HG03432 (cell line): ENCODE measurements around the gene SPINK2.
A peak's percentile ranks its signal among the peaks of the same experiment; 100 is the strongest.

Experiments
- ATAC-seq: cut with Tn5 transposase; IDR thresholded peaks from one replicate; pipeline ENCODE4 v1.9.1; 2021; ENCODE audit warnings: mild to moderate bottlenecking, moderate library complexity; ENCODE audit not compliant: unreplicated experiment

Gene SPINK2

DNA sequence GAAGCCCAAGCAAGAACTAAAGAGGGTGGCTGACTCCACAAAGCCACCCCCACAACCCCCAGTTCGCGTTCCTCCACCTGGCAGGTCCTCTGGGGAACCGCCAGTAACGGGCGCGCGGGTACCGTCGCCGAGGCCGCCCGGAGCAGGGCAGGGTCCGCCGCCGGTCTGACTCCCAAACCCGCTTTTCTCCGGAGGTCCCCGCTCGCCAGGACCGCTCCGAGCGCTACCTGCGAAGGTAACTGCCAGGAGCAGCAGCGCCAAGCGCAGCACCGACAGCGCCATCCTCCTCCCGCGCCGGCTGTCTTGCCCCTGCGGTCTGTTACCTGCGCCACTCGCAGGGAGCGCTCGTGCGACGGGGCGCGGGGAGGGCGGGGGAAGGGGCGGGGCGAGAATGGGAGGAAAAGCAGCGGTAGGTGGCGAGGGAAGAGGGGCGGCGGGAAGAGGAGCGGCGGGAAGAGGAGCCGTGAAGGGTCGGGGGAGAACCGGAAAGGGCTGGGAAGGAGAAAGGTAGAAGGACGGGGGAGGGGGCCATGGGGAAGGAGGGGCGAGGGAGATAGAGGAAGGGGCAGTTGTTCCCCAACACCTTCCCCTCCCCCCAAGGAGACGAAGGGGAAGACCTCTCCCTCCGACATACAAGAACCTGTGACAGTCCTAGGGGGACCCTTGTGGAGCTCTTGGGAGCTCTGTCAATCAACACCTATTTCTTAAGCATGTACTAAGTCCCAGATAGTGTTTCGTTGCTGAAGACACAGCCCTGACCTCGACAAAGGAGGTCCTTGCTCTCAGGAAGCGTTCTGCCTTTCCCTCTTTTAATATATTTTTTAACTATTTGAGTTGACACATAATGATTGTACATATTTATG, at the start of gene SPINK2:
Gene SPINK2, minus strand, starts transcription at position 321 of the 863 bp plus-strand sequence. Its CDS starts 39 bp downstream, at position 282.
- ATAC-seq, result peak; percentile 59

DNA sequence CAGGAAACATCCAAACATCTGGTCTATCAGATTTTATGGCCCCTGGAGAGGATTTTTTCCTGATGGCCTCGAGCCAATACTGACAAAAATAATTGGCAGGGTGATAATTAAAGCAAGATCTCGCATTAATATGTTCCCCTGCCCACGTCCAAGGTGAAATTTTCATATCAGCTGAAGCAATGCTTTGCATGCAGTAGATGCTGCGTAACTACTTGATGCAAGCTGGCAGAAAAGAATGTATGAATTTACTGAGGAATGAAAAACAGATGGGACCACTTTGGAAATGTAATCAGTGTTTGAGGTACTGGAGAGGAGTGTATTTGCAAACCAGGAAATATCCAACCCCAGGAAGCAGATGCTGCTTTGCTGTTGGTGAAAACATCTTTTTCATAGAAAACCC, 49.4 kb upstream of the SPINK2 start:
- no peak for ATAC-seq

DNA sequence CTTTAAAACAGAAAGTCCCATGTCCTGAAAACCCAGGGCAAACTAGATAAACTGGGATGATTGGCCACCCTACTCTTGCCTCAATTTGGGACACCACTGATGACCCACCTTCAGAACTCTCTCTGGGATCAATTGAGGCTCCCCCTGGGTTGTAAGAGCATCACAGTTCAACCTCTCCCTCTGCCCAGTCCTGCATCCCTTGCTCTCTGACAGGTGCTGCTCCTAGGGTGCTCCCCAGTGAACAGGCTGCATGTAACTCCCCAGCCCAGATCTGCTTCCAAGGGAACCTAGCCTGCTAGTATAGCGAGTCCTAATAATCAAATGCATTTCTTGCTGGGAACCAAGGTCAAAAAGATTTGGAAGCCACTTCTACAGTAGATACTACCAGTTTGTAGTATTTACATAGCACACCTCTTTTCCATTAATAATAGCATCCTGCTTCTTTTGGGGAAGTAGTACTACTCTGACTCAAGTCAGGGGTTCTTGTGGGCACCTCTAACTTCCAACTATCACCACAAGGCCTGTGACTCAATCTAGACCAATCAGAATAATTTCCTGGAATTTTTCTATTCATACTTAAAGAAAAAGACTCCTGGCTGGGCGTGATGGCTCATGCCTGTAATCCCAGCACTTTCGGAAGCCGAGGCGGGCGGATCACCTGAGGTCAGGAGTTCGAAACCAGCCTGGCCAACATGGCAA, 42.1 kb upstream of the SPINK2 start:
- ATAC-seq, result peak; percentile 52

- no peak for ATAC-seq
Observed at GRCh38 chr4:56861360-56861759, 39.9 kb upstream of the SPINK2 start.

- peak; percentile 62 for ATAC-seq
Observed at GRCh38 chr4:56860781-56861180, 39.3 kb upstream of the SPINK2 start.

DNA sequence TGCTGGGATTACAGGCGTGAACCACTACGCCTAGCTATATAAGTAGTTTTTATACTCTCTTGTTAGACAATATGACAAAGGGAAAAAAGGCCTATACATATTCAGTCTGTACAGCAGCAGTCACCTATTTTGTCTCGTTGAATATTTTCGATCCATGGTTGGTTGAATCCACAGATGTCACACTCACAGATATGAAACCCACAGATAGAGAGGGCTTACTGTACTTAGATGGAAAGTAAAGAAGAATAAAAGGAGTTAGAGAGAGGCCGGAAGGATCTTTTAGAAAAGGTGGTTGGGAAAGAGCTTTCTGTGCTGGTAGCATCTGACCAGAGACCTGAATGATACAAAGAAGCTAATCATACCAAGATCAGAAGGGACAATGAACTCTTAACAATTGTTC, 38.3 kb upstream of the SPINK2 start:
- peak; percentile 62 for ATAC-seq

DNA sequence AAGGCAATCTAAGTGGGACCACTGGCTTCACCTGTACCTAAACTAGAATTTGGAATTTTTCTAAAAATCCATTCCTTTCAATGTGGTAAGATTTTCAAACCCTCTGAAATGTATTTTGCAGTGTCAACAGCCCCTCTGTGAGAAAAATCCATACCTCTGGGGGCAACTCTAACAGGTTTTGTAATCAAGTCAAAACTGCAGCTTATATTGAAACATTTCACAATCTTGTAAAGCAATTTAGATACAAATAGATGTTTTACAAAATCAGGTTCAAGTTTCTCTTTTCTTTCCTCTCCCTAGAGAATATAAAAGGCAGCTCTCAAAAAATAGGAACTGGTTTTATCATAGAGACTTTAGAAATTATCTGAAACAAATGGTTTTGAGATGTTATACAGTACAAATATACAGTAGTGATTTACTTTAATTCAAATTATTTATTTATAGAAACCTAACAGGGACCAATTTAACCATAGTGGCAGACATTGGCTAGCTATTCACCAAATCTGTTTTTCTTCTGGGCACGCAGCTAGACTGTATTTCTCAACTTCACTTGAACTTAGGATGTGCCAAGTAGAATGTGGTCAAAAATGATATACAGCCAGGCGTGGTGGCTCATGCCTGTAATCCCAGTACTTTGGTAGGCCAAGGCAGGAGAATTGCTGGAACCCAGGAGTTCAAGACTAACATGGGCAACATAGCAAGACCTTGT, 36.3 kb upstream of the SPINK2 start:
- ATAC-seq, result no peak

GRCh38 chr4:56856656-56857055, 35.2 kb upstream of the SPINK2 start:
- no peak for ATAC-seq

- no peak for ATAC-seq
Observed at GRCh38 chr4:56850910-56851309, 29.4 kb upstream of the SPINK2 start.

DNA sequence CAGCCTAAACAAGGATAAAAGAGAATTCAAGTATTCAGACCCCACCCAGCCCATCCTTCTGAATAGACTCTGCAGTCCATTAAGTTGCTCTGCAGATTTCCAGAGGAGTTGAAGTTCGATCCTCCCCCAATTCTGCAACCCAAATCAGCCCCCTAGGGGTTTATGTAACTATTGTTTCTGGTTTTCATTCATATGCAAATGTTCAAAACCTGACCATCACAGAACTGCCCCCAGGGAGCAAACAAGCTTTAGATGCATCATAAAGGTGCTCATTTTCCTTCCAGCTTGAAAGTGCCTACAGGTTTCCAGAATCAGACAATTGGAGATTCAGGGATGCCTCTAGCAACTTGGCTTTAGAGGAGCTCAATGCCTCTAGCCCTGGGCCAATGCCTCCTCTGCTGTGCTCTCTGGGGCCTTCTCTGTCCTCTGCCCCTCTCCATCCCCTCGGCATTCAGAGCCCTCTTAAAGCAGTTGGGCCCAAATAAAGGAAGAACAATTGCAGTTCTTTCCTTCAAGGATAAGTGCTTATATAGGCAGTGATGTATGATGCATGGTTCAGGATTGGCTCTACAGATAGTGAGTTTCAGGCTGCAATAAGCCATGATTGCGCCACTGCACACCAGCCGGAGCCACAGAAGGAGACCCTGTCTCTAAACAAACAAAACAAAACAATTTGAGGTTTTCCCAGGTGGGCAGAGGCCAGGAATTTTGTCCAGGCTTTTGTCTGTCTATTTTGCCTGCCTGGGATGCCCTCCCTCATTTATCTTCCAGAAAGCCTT, 23.5 kb upstream of the SPINK2 start:
- no peak for ATAC-seq

GRCh38 chr4:56843421-56843899, 22.0 kb upstream of the SPINK2 start:
- ATAC-seq, result no peak

DNA sequence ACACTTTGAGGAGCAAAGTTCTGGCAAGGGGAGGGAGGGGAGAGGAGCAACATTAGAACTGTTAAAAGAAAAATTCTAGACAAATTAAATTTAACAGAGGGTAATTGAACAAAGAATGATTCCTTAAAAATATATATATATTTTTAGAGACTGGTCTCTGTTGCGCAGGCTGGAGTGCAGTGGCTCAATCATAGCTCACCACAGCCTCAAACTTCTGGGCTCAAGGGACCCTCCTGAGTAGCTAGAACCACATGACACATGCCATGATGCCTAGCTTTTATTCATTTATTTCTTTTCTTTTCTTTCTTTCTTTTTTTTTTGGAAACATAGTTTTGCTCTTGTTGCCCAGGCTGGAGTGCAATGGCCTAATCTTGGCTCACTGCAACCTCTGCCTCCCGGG, 19.1 kb upstream of the SPINK2 start:
- ATAC-seq, result no peak

DNA sequence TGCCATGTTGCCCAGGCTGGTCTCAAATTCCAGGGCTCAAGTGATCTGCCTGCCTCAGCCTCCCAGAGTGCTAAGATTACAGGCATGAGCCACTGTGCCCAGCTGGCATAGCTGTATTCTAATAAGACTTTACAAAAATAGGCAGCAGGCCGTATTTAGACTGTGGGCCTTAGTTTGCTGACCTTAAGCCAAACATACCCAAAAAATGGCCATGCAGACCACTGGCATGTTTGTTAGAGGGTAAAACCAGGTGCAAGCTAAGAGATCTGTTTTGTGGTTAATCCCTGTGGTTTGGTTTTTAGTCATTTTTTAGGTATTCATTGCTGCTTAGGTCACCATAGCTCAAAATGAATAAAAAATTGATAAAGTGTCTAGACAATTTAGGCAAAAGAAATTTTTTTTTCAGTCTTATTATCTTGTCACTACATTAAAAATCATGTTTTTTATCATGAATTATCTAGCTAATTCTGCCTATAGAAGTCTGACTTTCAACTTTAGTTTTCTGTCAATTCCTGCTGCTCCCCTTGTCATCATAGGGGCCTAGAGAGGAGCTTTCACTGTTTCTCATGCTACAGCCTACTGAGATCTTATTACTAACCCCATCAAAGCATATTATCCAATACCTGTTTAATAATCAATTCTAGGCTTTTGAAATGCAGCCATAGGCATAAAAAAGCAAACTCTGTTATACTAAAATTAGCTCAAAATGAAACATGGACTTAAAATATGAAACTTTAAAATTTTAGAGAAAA, 7.5 kb upstream of the SPINK2 start:
- ATAC-seq, result peak; percentile 89

DNA sequence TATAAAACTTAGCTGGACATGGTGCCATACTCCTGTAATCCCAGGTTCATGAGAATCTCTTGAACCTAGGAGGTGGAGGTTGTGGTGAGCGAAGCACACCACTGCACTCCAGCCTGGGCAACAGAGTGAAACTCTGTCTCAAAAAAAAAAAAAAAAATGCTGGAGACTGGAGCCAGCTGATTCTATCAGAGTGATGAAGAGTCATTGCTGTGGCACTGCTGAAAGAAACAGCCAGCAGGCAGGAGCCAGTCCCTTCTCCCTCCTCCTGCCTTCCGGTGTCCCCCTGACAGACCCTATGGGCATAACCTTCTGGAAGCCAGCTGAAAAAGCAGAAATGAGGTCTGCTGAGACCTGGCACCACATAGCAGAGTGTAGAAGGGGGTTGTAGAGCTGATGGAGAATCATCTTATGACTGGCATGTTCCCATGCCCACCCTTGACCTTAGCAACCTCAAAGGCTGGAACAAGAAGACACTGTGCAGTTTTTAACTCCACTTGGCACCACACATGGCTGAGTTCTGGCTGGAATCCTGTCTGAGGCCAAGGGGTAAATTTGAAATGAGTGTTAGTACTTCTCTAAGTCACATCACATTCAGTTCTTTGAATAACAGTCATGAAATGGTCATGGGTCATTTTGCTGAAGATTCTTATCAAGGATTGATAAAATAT, 2.6 kb upstream of the SPINK2 start:
- ATAC-seq, result no peak

GRCh38 chr4:56818797-56819196, 2.7 kb downstream of the SPINK2 start:
- ATAC-seq, result no peak

- ATAC-seq, result peak; percentile 89
Observed at GRCh38 chr4:56817840-56818491, 3.5 kb downstream of the SPINK2 start.

DNA sequence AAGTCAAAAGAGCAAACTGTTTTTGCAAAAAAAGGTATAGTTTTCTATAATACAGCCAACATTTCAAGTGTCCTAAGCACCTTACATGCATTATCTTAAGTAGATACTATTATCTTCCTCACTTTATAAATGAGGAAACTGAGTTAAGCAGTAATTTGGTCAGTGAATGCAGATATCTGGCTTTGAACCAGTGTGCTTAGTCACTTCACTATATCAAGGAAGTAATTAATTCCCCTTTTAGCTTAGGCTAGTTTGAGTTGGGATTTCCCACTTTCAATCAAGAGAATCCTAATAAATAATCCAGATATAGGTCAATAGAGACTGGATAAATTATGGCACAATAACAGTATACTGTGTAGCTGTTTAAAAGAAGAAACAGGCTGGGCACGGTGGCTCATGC, 14.8 kb downstream of the SPINK2 start:
- no peak for ATAC-seq

GRCh38 chr4:56804551-56804950, 16.9 kb downstream of the SPINK2 start:
- ATAC-seq, result no peak

DNA sequence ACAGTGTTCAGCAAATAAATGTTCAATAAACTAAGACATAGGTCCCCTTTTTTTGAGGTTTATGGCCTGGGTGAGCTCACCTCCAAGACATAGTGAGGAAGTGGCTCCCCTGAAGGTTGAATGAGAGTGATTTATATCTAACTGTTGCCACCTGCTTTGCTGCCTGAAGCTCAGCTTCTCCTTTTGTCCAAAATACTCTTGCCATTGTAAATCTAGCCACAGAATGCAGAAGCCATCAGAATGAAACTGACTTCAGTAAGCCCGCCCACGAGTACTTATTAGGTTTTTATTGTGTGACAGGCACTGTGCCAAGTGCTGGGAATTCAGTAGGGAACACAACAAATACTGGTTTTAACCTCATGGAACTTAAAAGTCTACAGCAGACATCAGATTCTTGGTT, 18.0 kb downstream of the SPINK2 start:
- ATAC-seq, result peak; percentile 65
